GM21619 (cell line): Measurements from ENCODE around the gene ACVR1.
"Not testable (repeated sequence)": the region's sequence is repeated elsewhere in the genome, so short reads cannot be mapped to it uniquely, and the experiment has no call there.

Source experiments
- ATAC-seq: cut with Tn5 transposase; IDR thresholded peaks from one replicate; pipeline ENCODE4 v1.9.1; 2021; ENCODE audit not compliant: unreplicated experiment

Gene ACVR1

GRCh38 chr2:157725846-157726245, 150.3 kb downstream of the ACVR1 start:
- no peak for ATAC-seq

GRCh38 chr2:157722580-157723234, 153.4 kb downstream of the ACVR1 start:
- no peak for ATAC-seq

GRCh38 chr2:157720504-157720903, 155.6 kb downstream of the ACVR1 start:
- no peak for ATAC-seq

GRCh38 chr2:157704653-157705052, 171.5 kb downstream of the ACVR1 start:
- not testable (repeated sequence) for ATAC-seq

GRCh38 chr2:157704148-157704547, 172.0 kb downstream of the ACVR1 start:
- ATAC-seq, result not testable (repeated sequence)

- no peak for ATAC-seq
Measured at GRCh38 chr2:157699806-157700205, 176.3 kb downstream of the ACVR1 start.

- ATAC-seq, result no peak
Measured at GRCh38 chr2:157699009-157699408, 177.1 kb downstream of the ACVR1 start.

GRCh38 chr2:157698430-157698829, 177.7 kb downstream of the ACVR1 start:
- no peak for ATAC-seq

GRCh38 chr2:157696036-157696435, 180.1 kb downstream of the ACVR1 start:
- ATAC-seq, result no peak

GRCh38 chr2:157692768-157693167, 183.4 kb downstream of the ACVR1 start:
- ATAC-seq, result no peak

- ATAC-seq, result no peak
Measured at GRCh38 chr2:157691695-157692094, 184.4 kb downstream of the ACVR1 start.

- ATAC-seq, result no peak
Measured at GRCh38 chr2:157691131-157691530, 185.0 kb downstream of the ACVR1 start.
